HepG2 (cell line): ENCODE results near the gene PEX11B. TPM values are rescaled to one million over a fixed set of nuclear protein-coding genes. Genes with fewer than 3 reads are reported as not detected.

ENCODE experiments used
- ATAC-seq: fragments of 200-7000 bp; cut with Tn5 transposase; 3 replicates; pipeline ENCODE4 v1.9.1; 2020; ENCODE audit warnings: mild to moderate bottlenecking, moderate library complexity
- BruUV-seq: library from RNA; stranded (reverse); fragments of 400-500 nt; replicated peaks from 2 replicates; lab custom pipeline; 2021; lab: Mats Ljungman, UMichigan
- CTCF ChIA-PET: fragments of 300-600 bp; formaldehyde crosslinking; extraction: SDS; loops from one replicate; lab custom pipeline; 2021; ENCODE audit warnings: low total read pairs, inconsistent platforms, low intra/inter-chr PET ratio; lab: Yijun Ruan, JAX
- POLR2A ChIA-PET: fragments of 350-600 bp; sonication (Branson Sonifier 250); formaldehyde crosslinking; loops from one replicate; lab custom pipeline; 2020; ENCODE audit warnings: antibody characterized with exemption, inconsistent platforms; lab: Yijun Ruan, JAX
- DNase-seq: peaks from one replicate; pipeline ENCODE4 v3.0.0-alpha.2; 2015; ENCODE audit warnings: low spot score
- FAIRE-seq: peaks from 3 replicates; lab custom pipeline; 2011; peaks lifted over from hg19 to GRCh38; lab: Jason Lieb, UNC
- H2AFZ ChIP-seq: one replicate; pipeline ENCODE4 v1.6.1; 2011; ENCODE audit warnings: low read length, inconsistent platforms
- H3K27ac ChIP-seq: fragments of 300-600 bp; 3 replicates; pipeline ENCODE4 v1.8.0; 2011; ENCODE audit warnings: mixed run types, mild to moderate bottlenecking, mixed read lengths, low read length, inconsistent platforms; ENCODE audit not compliant: insufficient read depth; ENCODE audit errors: extremely low read length
- H3K27me3 ChIP-seq, 2 experiments: fragments of 200-600 bp in 1 of 2; 2 replicates in 1 of 2; 3 replicates in 1 of 2; pipeline versions ENCODE4 v1.6.0 to v1.8.0; 2011; ENCODE audit warnings: low read length in 2 of 2, mild to moderate bottlenecking in 2 of 2, moderate library complexity in 2 of 2, inconsistent platforms in 1 of 2; ENCODE audit not compliant: insufficient read depth in 2 of 2, control insufficient read depth in 1 of 2
- H3K36me3 ChIP-seq, 2 experiments: fragments of 200-600 bp in 1 of 2; replicated peaks in 1 of 2; 2 replicates in 1 of 2; 3 replicates in 1 of 2; pipeline versions ENCODE4 v1.5.1 to v1.8.0; 2011; ENCODE audit warnings: low read length in 2 of 2, inconsistent platforms in 1 of 2; ENCODE audit not compliant: insufficient read depth in 2 of 2, control insufficient read depth in 1 of 2
- H3K4me1 ChIP-seq: 2 replicates; pipeline ENCODE4 v1.5.1; 2012; ENCODE audit warnings: low read length, inconsistent platforms; ENCODE audit not compliant: insufficient read depth
- H3K4me2 ChIP-seq: 2 replicates; pipeline ENCODE4 v1.6.0; 2011; ENCODE audit warnings: low read depth, low read length, inconsistent platforms
- H3K4me3 ChIP-seq, 3 experiments: fragments of 200-600 bp in 1 of 3; sonication (generic), shearing (Covaris generic) in 1 of 3; replicated peaks in 1 of 3; 2 replicates each; pipeline ENCODE4 v1.5.1; 2011 to 2016; ENCODE audit warnings: low read length in 3 of 3, inconsistent platforms in 2 of 3, low read depth in 2 of 3, mild to moderate bottlenecking in 2 of 3, control low read depth in 1 of 3, mixed read lengths in 1 of 3; ENCODE audit not compliant: insufficient read depth in 1 of 3
- H3K79me2 ChIP-seq: one replicate; pipeline ENCODE4 v1.6.1; 2011; ENCODE audit warnings: low read length, inconsistent platforms; ENCODE audit not compliant: insufficient read depth
- H3K9ac ChIP-seq: 2 replicates; pipeline ENCODE4 v1.6.0; 2011; ENCODE audit warnings: mild to moderate bottlenecking, low read depth, low read length, inconsistent platforms; ENCODE audit not compliant: insufficient read depth
- H3K9me3 ChIP-seq: 2 replicates; pipeline ENCODE4 v1.5.1; 2012; ENCODE audit warnings: mild to moderate bottlenecking, low read length
- H4K20me1 ChIP-seq: 2 replicates; pipeline ENCODE4 v1.6.0; 2011; ENCODE audit warnings: inconsistent platforms, mild to moderate bottlenecking, low read length, moderate library complexity; ENCODE audit not compliant: insufficient read depth
- NCOA2 ChIP-seq: sonication (generic); formaldehyde crosslinking; IDR thresholded peaks from 2 replicates; pipeline ENCODE4 v1.8.0; 2022; ENCODE audit warnings: inconsistent platforms
- REL ChIP-seq: sonication (generic); formaldehyde crosslinking; conservative IDR thresholded peaks from 2 replicates; pipeline ENCODE4 v1.8.0; 2022; ENCODE audit warnings: mild to moderate bottlenecking, missing genetic modification reagents, moderate library complexity
- ZMAT3 ChIP-seq: sonication (generic); formaldehyde crosslinking; conservative IDR thresholded peaks from 2 replicates; pipeline ENCODE4 v1.7.0; 2021; ENCODE audit warnings: missing genetic modification reagents
- WGBS: methylation state at CpG from one replicate; pipeline ENCODE4 v1.1.6; 2017; ENCODE audit warnings: low lambda C conversion rate; 5-methylcytosine and 5-hydroxymethylcytosine counted together
- in situ Hi-C: cut with HindIII; loops from 2 replicates; pipeline ENCODE4 v1.10.0; 2017; ENCODE audit warnings: low pct_unique_long_range_greater_than_20kb; ENCODE audit not compliant: extremely low pct_ligation_motif_present
- intact Hi-C: fragments of 100-400 bp; cut with micrococcal nuclease; formaldehyde crosslinking; loops from one replicate; pipeline ENCODE4 v1.10.0; 2022; ENCODE audit not compliant: unreplicated experiment
- polyA plus RNA-seq, 8 experiments: library from polyadenylated mRNA; depleted of rRNA in 3 of 8; stranded (reverse) in 7 of 8; unstranded in 1 of 8; fragments of >200 nt; fragmentation: Illumina TruSeq in 4 of 8; extraction: Trizol in 4 of 8; gene quantifications; 2 replicates each; pipeline versions ENCODE4 v1.2.1 to v1.2.3, GENCODE V29; 2011 to 2016; ENCODE audit warnings: low read depth in 4 of 8, missing spikeins in 1 of 8, mixed read lengths in 1 of 8; ENCODE audit not compliant: insufficient read depth in 1 of 8
- total RNA-seq, 5 experiments: library from RNA; depleted of rRNA; stranded (reverse); fragments of >200 nt; fragmentation: Illumina TruSeq; extraction: Trizol; gene quantifications; 2 replicates each; pipeline ENCODE4 v1.2.3, GENCODE V29; 2016; ENCODE audit warnings: low read depth in 1 of 5
- TF ChIP-seq, protein P1 (sequence below): sonication (generic); formaldehyde crosslinking; IDR thresholded peaks from 2 replicates; pipeline ENCODE4 v1.4.0; 2020; ENCODE audit warnings: mild to moderate bottlenecking, missing genetic modification reagents

The PEX11B gene
- total and polyA plus RNA-seq, 2 of the 13 experiments (the other 11 are each of a cell fraction or from before 2014, with no cell fraction given) = 21.6 to 48.4 TPM

DNA sequence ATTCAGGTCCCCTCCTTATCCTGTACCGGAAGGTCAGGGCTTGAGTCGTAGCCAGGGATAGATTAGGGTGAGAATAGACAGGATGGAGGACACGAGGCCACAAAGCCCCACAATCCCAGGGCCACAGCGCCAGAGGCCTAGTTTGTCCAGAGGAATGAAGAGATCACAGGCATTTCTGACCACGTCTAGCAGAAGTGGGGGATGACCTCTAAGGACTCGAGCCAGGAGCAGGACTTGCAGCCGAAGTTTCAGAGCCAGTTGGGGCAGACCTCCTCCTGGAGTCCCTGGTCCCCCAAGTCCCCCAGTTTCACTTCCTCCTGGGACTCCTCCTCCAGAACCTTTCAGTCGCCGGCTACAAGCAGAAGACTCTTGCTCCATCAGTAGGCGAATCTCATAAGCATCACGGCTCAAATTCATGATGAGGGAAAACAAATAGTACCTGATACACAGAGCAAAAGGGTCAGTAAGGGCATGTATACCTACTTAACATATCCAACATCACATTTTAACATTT is 6.3 kb downstream of the PEX11B start:
- FAIRE-seq = no peak
- no peak for ATAC-seq
- TF ChIP-seq NCOA2 (CRISPR knock-in tag) = no peak
- no peak for TF ChIP-seq REL (CRISPR knock-in tag)
- no peak for TF ChIP-seq ZMAT3
- TF ChIP-seq, protein P1, sequence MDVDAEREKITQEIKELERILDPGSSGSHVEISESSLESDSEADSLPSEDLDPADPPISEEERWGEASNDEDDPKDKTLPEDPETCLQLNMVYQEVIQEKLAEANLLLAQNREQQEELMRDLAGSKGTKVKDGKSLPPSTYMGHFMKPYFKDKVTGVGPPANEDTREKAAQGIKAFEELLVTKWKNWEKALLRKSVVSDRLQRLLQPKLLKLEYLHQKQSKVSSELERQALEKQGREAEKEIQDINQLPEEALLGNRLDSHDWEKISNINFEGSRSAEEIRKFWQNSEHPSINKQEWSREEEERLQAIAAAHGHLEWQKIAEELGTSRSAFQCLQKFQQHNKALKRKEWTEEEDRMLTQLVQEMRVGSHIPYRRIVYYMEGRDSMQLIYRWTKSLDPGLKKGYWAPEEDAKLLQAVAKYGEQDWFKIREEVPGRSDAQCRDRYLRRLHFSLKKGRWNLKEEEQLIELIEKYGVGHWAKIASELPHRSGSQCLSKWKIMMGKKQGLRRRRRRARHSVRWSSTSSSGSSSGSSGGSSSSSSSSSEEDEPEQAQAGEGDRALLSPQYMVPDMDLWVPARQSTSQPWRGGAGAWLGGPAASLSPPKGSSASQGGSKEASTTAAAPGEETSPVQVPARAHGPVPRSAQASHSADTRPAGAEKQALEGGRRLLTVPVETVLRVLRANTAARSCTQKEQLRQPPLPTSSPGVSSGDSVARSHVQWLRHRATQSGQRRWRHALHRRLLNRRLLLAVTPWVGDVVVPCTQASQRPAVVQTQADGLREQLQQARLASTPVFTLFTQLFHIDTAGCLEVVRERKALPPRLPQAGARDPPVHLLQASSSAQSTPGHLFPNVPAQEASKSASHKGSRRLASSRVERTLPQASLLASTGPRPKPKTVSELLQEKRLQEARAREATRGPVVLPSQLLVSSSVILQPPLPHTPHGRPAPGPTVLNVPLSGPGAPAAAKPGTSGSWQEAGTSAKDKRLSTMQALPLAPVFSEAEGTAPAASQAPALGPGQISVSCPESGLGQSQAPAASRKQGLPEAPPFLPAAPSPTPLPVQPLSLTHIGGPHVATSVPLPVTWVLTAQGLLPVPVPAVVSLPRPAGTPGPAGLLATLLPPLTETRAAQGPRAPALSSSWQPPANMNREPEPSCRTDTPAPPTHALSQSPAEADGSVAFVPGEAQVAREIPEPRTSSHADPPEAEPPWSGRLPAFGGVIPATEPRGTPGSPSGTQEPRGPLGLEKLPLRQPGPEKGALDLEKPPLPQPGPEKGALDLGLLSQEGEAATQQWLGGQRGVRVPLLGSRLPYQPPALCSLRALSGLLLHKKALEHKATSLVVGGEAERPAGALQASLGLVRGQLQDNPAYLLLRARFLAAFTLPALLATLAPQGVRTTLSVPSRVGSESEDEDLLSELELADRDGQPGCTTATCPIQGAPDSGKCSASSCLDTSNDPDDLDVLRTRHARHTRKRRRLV (CRISPR knock-in tag) = no peak
- Histone ChIP-seq H4K20me1 (no peaks in the 10 kb centered on the region), H3K79me2 (no peaks in the 10 kb centered on the region), H3K4me1 (peaks cover 29% of the 10 kb centered on the region), H2AFZ (no peak overlapping the region), H3K4me2 (no peak overlapping the region), H3K9me3 (no peaks in the 10 kb centered on the region), H3K9ac (no peak overlapping the region), H3K4me3 (no peak overlapping the region), H3K27ac (no peak overlapping the region), H3K27me3 (no peaks in the 10 kb centered on the region), H3K36me3 (peaks cover 7 to 23% of the 10 kb centered on the region in 2 experiments; a peak in 4 of 5 replicates)
- in situ Hi-C loops = no loop called here
- intact Hi-C loops = loop anchor here (5.0 kb wide), 1 partner anchor 50 kb away; no protein-coding TSS in a partner anchor
- CTCF ChIA-PET = no interaction called here
- POLR2A ChIA-PET = interaction anchor here (1.0 kb wide), 1 partner anchor 20 kb away, joined by 4 read pairs; no protein-coding TSS in a partner anchor
- DNase-seq = no peak
- WGBS = 93% methylated on average over 9 of the region's 11 CpGs
- BruUV-seq = no TSS peak
